ENCODE data around the gene NUMB.
A peak's percentile ranks its signal among the peaks of the same experiment; 100 is the strongest.

The NUMB gene

DNA sequence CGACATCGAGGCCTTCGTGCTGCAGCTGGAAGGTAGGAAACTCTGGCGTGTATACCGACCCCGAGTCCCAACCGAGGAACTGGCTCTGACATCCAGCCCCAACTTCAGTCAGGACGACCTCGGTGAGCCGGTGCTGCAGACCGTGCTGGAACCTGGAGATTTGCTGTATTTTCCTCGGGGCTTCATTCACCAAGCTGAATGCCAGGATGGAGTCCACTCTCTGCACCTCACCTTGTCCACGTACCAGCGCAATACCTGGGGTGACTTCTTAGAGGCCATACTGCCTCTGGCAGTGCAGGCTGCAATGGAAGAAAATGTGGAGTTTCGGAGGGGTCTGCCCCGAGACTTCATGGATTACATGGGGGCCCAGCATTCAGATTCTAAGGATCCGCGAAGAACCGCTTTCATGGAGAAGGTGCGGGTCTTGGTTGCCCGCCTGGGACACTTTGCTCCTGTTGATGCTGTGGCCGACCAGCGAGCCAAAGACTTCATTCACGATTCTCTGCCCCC, 33.8 kb upstream of the NUMB start:
- in situ Hi-C loops (cut with HindIII; ENCODE audit: low sequenced_read_pairs) = no loop called here
- DNase-seq (ENCODE audit: low read depth) = no peak

DNA sequence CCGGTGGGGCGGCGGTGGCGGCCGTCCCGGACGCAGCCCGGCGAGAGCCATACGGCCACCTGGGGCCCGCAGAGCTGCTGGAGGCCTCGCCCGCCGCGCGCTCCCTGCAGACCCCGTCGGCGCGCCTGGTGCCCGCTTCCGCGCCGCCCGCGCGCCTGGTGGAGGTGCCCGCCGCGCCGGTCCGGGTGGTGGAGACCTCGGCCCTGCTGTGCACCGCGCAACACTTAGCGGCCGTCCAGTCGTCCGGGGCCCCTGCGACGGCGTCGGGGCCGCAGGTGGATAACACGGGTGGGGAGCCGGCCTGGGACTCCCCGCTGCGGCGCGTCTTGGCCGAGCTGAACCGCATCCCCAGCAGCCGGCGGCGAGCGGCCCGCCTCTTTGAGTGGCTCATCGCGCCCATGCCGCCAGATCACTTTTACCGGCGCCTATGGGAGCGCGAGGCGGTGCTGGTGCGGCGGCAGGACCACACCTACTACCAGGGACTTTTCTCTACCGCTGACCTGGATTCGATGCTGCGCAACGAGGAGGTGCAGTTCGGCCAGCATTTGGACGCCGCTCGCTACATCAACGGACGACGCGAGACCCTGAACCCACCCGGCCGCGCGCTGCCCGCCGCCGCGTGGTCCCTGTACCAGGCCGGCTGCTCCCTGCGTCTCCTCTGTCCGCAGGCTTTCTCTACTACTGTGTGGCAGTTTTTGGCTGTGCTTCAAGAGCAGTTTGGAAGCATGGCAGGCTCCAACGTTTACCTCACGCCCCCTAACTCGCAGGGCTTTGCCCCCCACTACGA, 33.1 kb upstream of the NUMB start:
- H3K4me3 ChIP-seq (ENCODE audit: low read depth, low read length) = peak overlapping the region; percentile 61
- in situ Hi-C loops (cut with HindIII; ENCODE audit: low sequenced_read_pairs) = no loop called here
- DNase-seq (ENCODE audit: low read depth) = no peak
- TF ChIP-seq, protein P1, sequence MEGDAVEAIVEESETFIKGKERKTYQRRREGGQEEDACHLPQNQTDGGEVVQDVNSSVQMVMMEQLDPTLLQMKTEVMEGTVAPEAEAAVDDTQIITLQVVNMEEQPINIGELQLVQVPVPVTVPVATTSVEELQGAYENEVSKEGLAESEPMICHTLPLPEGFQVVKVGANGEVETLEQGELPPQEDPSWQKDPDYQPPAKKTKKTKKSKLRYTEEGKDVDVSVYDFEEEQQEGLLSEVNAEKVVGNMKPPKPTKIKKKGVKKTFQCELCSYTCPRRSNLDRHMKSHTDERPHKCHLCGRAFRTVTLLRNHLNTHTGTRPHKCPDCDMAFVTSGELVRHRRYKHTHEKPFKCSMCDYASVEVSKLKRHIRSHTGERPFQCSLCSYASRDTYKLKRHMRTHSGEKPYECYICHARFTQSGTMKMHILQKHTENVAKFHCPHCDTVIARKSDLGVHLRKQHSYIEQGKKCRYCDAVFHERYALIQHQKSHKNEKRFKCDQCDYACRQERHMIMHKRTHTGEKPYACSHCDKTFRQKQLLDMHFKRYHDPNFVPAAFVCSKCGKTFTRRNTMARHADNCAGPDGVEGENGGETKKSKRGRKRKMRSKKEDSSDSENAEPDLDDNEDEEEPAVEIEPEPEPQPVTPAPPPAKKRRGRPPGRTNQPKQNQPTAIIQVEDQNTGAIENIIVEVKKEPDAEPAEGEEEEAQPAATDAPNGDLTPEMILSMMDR (IDR thresholded peaks at IDR 0.05; ENCODE audit: low read depth, low read length, missing control alignments) = no peak

More for the DNA sequence above, 33.8 kb upstream of the NUMB start:
- TF ChIP-seq, protein P1 (IDR thresholded peaks at IDR 0.05; ENCODE audit: low read depth, low read length, missing control alignments) = no peak
- H3K4me3 ChIP-seq (ENCODE audit: low read depth, low read length) = peak overlapping the region; percentile 61

DNA sequence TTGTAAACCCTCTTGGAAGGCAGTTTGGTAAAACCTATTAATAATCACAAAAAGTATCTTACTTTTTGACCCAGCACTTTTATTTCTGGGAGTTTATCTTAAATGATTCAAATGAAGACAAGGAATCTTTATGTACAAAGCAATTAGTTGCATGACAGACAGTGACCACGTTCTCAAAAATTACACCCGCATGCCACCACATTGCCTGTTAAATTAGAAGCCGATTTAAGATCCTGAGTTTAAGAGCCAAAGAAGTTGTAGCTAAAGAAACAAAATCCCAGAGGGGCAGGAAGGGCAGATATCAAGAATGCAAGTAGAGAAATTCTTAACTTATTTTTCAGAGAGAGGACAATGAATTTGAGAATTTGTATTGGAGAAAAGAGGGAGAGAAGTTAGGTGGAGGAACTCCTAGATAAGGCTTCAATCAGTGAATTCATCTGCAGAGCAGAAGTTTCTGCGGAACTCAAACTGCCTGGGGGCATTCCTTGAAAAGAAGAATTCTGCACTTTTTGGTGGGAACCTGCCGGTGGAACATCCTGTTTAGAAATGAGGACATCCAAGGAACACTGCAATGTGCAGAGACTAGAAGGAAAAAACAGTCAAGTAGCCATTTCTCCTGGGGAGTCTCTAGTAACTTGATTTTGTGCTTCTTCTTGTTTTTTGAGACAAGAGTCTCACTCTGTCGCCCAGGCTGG, 31.3 kb upstream of the NUMB start:
- no peak for DNase-seq (ENCODE audit: low read depth)
- TF ChIP-seq, protein P1 (IDR thresholded peaks at IDR 0.05; ENCODE audit: low read depth, low read length, missing control alignments) = no peak
- H3K4me3 ChIP-seq (ENCODE audit: low read depth, low read length) = no peak overlapping the region
- in situ Hi-C loops (cut with HindIII; ENCODE audit: low sequenced_read_pairs) = no loop called here

DNA sequence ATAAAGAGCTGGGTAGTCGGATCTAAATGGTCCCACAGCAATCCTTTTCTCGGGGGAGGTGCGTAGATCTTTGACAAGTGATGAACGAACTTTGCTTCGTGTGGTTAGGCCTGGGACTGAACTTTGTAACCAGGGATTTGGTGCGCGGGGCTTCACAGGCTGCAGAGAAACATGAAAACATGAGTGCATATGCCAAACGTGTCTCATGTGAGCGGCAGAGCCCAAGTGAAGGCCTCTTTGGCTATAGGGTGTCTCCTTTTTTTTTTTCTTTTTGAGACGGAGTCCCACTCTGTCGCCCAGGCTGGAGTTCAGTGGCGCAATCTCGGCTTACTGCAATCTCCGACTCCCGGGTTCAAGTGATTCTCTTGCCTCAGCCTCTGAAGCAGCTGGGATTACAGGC, 20.3 kb upstream of the NUMB start:
- DNase-seq (ENCODE audit: low read depth) = no peak
- TF ChIP-seq, protein P1 (IDR thresholded peaks at IDR 0.05; ENCODE audit: low read depth, low read length, missing control alignments) = no peak
- in situ Hi-C loops (cut with HindIII; ENCODE audit: low sequenced_read_pairs) = loop anchor here (10.0 kb wide), 1 partner anchor 194 kb away; no protein-coding TSS in a partner anchor
- H3K4me3 ChIP-seq (ENCODE audit: low read depth, low read length) = no peak overlapping the region

DNA sequence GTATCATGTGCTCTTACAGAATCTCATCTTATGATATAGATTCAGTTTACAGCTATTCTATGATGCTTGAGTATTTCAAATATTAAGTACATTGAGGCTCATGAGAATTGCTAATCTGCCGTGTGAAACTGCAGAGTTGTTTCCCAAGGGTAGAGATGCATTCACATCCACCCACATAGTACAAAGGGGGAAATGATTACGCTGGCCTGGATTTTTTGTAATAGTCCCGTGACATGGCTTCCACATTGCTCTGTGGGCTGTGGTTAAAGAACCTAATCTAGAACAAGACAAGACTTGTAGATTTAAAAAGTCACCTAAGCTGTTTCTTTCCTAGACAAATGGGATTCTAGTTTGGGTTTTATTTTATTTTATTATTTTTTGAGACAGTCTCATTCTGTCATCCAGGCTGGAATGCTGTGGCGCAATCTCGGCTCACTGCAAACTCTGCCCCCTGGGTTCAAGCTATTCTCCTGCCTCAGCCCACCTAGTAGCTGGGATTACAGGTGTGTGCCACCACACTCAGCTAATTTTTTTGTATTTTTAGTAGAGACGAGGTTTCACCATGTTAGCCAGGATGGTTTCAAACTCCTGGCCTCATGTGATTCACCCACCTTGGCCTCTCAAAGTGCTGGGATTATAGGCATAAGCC, 19.4 kb upstream of the NUMB start:
- in situ Hi-C loops (cut with HindIII; ENCODE audit: low sequenced_read_pairs) = loop anchor here (10.0 kb wide), 1 partner anchor 193 kb away; no protein-coding TSS in a partner anchor
- TF ChIP-seq, protein P1 (IDR thresholded peaks at IDR 0.05; ENCODE audit: low read depth, low read length, missing control alignments) = no peak
- DNase-seq (ENCODE audit: low read depth) = no peak
- no peak overlapping the region for H3K4me3 ChIP-seq (ENCODE audit: low read depth, low read length)

DNA sequence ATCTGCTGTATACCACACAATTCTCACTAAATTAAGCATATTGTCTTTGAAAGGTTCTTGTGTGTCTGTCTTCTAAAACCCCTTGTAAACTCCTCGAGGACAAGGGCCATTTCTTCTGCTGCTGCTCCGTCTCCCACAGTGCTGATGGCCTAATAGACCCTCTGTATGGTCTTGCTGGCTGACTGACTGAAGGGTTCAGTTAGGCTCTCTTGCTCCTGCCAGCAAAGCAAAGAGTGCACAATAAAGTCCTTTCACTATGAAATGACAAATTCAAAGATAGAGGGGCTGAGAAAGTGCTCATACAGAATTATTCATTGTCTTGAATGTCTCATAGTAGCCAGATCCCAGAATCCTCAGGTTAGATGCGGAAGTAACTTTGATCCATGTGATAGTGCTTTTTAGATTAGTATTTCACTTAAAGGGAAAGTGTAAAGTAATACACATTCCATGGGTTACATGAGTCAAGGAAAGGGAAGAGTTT, 18.1 kb upstream of the NUMB start:
- in situ Hi-C loops (cut with HindIII; ENCODE audit: low sequenced_read_pairs) = loop anchor here (10.0 kb wide), 1 partner anchor 192 kb away; no protein-coding TSS in a partner anchor

More for the DNA sequence above, 18.1 kb upstream of the NUMB start:
- TF ChIP-seq, protein P1 (IDR thresholded peaks at IDR 0.05; ENCODE audit: low read depth, low read length, missing control alignments) = no peak
- H3K4me3 ChIP-seq (ENCODE audit: low read depth, low read length) = no peak overlapping the region
- no peak for DNase-seq (ENCODE audit: low read depth)

Data from astrocyte of the cerebellum (primary cell).